NCI-H1105 (cell line): ENCODE measurements around the gene NHLH2.

Source experiments
- DNase-seq: peaks from one replicate; lab custom pipeline; 2025; lab: John Stamatoyannopoulos, UW

Gene NHLH2

DNA sequence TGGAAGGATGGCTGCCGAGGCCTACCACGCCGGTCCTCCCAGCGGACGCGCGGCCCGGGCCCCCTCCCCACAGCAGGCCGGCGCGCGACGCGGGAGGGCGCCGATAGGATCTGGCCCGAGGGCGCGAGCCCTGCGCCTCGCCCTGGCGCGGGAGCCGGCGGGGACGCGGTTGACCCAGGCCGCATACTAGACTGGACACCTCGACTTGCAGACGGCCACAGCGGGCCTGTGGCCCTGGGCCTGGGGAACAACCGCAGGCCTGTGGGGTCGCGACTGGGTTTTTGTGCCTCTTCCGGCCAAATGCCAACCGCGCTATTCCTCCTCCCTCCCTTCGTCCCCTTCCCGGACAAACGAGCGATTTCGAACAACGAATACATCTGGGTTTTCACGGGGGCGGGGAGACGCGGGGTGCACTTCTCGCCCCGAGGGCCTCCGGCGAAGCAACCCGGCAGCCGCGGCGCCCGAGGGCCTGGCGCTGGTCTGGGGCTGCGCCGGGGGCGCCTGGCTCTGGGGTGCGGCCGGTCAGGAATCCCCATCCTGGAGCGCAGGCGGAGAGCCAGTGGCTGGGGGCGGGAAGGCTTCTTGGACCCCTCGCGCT is 2.4 kb downstream of the NHLH2 start:
- no peak for DNase-seq

DNA sequence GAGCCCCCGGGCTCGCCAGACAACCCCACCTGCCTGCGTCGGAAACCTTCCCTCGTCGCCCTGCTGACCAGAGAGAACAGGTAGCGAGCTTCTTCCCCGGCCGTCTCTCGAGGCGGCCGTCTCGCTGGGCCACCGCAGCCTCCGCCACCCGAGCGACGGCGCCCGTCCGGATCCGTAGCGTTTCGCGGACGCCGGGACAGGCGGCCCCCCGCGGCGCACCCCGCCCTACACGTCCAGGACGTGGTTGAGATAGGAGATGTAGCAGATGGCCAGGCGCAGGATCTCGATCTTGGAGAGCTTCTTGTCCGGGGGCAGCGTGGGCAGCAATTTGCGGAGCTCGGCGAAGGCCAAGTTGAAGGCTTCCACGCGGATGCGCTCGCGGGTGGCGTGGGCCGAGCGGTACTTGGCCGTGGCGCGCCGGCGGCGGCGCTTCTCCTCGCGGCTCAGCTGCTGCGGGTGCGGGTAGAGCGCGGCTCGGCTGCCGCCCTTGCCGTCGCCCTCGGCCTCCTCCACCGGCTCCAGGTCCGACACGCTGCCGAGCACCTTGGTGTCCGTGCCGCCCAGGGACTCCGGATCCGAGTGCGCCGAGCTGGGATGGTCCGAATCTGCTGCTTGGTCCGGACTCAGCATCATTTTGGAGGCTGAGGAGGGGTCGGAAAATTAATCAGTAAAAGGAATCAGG is 3.0 kb downstream of the NHLH2 start:
- no peak for DNase-seq

DNA sequence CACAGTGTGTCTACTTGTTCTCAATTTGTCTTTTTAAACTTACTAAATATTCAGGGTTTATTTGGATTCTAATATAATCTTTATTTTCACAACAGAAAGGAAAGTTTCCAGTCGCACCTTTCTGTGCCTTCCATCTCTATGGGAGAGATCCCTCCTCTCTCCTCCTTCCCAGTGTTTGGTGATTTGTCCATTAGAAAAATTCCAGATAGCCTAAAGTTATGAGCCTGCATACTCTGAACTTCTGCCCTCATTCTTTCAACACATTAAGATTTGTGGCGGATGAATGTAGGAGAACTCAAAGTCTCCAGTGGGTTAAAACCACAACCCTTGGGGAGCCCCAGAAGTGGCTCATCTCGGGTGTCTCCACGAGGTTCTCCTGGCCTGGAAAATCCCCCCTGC is 3.6 kb downstream of the NHLH2 start:
- DNase-seq: no peak

DNA sequence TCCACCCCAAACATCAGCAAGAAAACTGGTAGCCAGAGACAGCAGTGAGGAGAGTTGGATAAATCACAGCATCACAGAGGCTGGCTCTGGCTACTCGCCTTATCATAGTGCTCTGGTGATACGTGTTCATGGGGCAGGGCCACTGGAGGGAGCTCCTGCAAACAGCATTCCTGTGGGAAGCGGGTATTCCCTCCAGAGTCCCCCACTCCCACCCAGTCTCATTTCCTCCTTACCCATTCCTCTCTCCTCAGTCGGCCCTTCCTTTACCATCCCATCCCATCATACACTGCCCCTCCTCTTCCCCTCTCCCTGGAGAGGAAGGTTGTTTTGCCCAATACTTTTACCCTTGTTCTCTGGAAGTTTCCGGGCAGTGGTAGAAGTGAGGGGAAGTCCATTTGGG is 7.1 kb downstream of the NHLH2 start:
- DNase-seq: no peak

DNA sequence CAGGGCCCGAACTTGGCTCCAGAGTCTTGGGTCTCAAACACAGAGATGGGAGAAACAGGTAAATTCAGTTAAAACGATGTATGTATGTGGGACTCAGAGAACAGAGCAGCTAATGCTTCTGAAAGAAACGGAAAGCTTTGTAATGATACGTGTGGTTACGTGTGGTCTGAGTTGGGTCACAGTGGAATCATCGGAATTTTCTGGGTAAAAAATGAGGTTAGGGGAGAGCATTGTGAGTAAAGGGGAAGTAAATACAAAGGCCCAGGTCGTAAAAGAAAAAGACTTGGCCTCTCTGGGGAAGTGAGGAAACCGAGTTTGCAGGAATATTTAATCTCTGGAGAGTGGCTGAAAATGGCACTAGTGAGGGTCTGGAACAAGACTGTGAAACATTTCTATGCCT is 8.3 kb downstream of the NHLH2 start:
- no peak for DNase-seq

DNA sequence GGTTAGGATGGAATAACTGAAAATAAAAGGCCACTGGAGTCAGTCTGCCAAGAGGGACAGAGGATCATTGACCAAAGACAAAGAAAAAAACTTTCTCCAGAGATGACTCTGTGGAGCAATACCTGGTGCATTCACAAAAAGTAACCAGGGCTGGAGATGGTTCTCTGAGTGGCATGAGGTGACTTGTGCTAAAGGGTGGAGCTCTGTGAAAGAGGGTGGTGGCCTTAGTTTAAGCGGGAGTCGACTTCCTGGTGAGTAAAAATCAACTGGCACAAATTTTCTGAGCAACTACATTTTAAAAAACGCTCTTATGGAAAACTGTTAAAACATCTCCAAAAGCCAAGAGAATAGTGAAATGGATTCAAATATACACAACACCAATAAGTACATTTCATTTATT is 10.0 kb downstream of the NHLH2 start:
- no peak for DNase-seq

DNA sequence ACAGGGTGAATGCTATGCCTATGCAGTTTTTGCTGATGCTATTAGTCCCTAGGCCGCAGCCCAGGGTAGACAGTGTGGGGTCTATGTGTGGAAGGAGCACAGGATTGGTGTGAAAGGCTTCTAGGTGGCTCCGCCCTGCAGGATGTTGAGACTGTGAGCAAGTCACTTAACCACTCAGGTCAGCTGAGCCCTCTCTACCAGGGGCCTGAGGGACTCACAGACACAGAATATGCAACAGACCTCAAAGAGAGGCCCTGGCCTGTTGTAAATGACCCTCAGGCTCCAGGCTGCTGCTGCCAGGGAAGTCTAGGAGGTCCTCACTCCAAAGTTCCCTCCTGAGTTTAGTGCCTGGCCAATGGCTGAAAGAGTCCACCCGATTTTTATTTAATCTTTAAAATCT is 11.0 kb downstream of the NHLH2 start:
- DNase-seq: no peak

DNA sequence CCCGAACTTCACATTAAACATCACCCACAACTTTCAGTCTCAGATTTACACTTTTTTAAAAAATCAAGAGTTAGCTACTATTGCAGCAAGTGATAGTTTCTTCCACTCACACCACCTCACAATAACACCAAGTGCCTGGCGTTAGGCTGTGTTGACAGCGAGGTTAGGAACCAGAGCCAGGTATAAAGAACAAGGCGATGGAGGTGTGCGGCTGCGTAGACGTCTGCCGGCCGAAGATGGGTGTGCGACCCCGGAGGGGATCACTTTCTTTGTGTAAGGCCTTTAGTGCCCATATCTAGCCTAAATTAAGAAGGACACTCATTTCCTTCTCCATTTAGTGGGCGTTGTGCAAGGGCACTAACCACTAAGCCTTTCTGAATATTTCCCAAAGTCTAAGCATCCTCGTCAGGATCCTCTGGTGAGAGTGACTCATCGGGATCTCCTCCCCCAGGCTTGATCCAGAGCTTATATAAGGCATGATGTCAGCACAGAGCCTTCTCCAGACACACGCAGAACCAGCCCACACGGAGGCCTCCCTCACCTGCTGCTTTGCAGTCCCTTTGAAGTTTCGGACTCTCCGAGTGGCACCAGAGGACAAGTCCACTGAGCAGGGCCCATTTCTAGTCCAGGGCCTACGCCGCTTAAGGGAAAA is 11.8 kb downstream of the NHLH2 start:
- DNase-seq: no peak

DNA sequence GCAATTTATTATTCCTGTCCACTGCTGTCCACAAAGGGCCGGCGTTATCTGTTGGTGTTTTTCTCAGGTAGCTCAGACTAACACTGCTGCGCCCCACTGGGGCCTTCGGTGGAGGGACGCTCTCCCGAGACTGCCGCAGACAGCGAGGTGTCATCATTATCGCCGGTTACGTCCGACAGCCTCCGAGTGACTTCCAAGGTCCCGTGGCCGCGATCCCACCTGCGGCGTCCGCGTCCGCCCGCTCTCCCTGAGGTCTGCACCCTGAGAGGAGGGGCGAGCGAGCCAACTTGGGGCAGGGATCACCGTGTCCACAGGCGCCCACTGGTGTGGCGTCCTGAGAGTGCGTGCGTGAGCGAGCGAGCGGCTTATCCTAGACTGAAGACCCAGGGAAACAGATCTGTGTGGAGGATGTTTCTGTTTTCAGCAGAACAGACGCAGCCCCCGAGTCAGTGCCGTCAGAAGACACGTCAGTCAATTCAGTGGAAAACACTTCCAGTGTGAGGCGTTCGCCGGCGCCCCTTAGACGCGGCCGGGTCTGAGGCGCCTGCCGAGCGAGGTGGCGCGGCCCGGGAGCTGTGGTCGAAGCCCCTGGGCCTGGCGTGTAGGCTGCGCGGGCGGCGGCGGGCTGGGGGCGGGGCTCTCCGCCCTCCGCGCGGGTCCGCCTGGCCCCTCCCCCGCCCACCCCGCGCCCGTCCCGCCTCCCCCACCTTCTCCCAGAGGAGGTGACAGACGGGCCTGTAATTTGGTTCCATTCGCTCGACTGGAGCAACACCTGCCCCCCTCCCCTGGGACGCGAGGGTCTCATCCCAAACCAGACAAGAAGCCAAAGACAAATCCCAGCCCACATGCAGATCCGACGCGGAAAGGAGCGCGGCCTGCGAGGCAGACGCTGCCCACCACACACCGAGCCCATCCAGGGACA is 12.6 kb downstream of the NHLH2 start:
- peak; percentile 42 for DNase-seq

DNA sequence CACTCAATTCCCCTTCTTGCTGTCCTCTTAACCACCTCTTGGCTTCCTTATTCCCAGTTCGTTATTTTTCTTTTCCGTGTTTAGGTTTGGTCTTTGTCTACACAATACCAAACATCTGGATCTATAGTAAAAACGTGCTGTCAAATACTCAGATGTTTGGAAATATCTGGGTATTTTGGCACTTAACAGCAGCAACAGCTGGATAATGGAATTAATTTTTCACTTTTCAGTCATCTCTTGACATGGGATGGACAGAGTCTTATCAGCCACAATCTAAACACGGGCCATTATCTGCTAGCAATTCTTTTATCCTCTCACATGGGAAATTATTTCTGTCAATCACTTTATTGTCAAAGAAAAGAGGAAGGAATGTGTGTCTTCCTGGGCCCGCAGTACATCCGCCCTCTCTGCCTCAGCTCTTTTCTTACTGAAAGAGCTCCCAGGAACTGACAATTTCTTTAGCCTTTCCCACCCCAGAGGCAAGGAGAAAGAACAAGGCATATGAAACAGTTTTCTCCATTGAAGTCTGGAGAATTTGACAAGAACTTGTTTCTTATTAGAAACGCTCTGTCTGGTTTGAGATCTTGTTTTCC is 13.4 kb downstream of the NHLH2 start:
- no peak for DNase-seq

DNA sequence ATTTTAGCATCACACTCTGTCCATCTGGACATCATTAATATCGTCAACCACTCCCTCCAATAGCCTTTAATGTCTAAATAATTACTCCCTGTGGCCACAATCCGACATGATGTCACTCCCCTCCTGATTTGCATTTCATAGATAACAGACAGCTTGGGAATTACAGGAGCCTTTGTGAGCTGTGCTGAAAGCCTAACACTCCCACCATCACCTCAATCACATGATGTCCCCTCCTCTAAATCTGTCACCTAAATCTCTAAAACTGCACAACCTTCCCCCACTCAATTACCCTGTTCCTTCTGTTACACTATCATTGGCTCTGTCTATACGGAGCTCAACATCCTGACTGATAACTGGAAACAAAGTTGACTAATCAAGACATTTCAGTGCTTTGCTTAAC is 14.3 kb downstream of the NHLH2 start:
- DNase-seq: no peak

DNA sequence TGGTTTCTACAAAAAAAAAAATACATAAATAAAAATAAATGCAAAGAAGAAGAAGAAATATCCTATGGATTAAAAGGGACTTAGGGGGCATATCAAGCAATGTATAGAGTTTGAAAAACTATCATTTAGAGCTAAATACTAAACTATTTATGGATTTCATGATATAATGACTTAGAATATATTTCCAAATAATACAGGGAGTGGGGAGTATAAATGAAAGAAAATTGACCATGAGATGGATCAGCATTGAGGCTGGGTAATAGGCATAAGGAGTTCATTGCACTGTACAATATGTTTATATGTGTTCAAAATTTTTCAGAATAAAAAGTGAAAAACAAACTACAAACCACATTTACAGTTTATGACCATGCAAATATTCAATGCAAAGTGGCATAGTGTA is 18.8 kb downstream of the NHLH2 start:
- DNase-seq: no peak

DNA sequence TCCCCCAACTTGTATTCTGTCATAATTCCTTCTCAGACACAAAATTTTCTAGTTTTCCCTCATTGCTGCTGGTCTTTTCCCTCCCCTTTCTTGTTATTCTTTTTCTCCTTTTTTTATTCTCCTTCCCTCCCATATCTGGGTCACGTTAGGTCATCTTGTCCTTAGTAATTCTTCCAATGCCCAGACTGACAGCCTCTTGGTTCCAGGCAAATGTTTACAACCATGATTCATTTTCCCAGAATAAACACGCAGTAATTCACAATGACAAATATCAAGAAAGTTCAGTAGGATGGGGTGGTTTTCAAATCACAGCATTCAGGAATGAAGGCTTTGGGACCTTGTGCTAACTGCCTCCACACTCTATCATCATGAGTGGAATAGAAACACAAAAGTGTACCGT is 25.2 kb downstream of the NHLH2 start:
- no peak for DNase-seq

DNA sequence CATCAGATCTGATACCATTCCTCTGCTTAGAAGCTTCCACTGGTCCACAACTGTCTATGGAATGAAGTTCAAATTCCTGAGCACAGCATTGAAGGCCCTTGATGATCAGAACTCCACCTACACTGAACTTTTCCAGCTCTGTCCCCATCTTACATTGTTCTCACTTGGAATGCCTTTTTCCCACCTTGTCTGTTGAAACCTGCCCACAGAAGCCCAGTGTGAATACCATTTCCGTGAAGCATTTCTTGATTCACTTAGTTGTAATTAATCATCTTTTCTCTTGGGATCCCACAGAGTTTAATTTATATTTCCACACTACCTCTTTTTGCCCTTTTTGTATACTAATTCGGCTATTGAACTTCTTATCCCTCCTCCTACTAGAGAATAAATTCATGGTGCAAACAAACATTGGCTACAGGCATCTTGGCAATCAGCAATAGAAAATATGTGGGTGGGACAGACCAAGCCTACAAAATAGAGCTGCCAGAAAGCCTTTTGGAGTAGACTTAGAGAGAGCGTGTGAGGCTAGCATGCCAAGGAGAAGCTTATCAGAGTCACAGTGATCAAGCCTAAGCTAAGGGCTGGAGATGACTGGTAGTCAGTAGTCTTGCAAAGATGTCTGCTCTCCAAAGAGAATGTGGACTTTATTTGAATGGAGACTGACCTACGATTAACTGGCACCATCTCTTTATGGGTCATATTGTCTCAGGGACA is 26.1 kb downstream of the NHLH2 start:
- DNase-seq: no peak

DNA sequence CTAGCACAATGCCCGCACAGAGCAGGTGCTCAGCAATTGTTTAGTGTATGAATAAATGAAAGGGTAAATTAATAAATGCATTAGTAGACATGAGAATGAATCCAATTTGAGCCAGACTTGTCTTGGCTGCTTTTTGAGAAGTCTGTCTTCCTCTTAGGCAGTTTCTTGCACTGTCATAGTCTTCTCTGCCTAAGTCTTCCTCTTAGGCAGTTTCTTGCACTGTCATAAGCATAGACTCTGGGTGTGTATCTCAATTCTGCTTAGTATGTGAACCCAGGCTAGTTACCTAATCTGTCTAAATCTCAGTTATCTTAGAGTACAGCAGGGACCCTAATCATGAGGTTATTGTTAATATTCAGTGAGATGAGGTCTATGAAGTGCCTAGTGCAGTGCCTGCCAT is 27.2 kb downstream of the NHLH2 start:
- DNase-seq: no peak

DNA sequence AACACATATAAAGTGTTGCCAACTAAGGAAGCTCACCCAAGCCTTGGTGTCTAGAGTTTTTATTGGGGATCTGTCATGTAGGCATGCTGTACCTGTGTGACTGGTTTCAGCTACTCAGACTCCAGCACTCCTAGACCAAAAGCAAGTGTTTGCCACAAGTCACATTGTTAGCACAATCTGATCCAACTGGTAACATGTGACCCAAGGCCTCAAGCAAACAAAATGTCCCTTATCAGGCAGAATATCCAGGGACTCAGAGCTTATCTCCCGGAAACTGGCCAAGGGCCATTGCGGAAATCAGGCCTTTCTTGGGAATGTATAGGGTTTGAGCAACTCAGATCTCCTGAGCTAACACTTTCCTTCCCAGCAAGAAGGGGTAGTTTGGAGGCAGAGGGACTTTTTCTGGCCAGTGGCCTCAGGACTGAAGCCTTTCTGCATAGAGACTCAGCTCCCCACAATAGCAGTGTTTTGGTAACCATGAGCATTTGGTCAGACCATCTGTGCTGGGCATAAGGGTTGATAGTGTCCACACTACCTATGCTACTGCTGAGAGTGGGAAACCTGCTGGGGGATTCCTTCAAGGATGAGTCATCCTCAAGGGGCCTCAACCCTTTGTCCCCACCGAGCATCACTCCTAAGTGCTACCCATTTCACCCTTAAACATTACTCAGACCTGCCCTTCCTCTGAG is 29.6 kb downstream of the NHLH2 start:
- DNase-seq: no peak

DNA sequence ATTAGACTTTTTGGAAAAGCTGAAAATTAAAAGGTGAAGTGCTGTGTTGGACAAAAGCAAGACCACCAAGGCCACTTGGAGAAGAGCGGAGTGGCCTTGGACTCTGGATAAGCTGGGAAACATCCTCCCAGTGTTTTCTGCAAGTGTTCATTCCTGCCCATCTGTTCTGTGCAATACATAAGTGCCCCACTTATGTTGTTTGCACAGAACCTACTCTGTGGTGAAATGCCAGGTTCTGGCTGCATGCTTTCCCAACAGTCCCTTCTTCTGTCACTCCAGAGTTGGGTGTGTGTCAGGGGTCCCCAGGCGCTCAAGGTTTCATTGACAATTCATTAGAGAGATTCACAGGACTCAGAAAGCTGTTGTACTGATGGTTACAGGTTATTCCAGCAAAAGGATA is 30.3 kb downstream of the NHLH2 start:
- DNase-seq: no peak

DNA sequence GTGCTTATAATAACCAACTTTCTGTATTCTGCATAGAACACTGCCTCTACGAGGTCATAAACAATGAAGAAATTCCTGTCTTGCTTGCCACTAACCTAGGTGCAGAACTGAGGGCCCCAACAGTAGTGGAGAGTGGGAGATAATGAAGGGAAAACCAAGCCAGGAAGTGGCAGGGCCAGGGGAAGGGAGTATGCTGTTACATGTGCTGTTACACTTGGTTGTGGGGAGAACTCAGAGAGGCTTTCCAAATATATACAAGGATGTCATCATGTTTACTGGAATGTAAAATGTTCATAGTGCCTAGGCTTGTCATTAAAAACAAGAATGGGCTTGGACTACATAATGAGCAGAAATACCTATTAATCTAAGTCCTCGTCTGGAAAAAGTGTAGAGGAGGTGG is 31.1 kb downstream of the NHLH2 start:
- DNase-seq: no peak

DNA sequence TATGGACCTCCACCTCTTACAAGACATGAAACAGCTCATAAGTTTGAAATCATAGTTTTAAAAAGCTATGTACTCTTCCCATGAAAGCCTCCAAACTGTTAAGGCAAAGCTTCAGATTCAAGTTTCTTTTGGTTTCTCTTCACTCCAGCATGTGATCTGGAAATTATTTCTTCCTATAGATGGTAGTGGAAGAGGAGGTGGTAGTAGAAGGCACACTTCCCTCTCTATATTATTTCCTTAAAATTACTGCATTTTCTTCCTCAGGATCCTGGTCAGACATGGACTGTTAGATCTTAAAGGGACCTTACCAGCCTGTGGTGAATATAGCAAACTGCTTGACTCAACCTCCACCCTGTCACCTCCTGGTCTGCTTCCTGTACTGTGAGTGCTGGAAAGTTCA is 31.9 kb downstream of the NHLH2 start:
- DNase-seq: no peak

DNA sequence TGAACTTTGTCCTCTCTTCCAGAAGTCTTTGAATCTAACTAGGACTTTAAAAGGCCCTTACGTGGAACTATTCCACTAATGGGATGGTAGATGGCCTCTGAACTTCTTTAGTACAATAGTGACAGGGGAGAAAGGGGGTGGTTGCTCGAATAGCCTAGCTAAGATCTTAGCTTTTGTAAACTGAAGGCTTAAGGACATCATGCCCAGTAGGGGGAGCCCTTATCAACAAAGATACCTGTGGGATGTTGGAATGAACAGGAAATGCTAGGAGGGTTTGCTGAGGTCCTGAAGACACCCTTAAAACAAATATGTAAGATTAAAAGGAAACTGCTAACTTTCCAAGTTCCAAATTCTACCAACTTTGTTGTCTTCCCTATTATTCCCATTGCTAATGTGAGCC is 33.2 kb downstream of the NHLH2 start:
- peak; percentile 75 for DNase-seq

DNA sequence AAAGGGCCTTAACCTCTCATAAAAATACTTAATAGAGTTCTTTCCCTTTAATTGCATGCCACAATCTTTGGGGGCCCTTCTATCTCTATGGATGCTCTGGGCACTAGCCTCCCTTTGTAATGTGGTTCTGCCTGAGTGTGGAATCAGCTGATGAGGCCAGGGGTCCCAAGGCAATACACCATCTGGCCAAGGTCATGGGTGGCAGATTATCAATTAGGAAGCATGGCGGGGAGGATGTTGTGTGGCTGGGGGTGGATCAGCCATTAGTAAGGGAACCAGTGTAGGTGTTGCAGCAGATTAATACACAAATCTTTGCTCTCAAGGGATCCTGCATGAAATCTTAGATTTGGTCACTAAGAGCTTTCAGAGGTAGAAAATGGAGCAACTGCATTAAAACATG is 35.3 kb downstream of the NHLH2 start:
- no peak for DNase-seq
